SU-DHL-6 (cell line): ENCODE results near the gene PRDM12.

Experiments
- H2AFZ ChIP-seq: fragments of 200-600 bp; sonication (generic); 2 replicates; pipeline ENCODE4 v1.6.1; 2014; ENCODE audit warnings: low read depth, mild to moderate bottlenecking, moderate library complexity, mixed read lengths, antibody characterized with exemption, low read length; ENCODE audit not compliant: severe bottlenecking
- H3F3A ChIP-seq: fragments of 200-600 bp; shearing (Covaris generic); 2 replicates; pipeline ENCODE4 v1.6.0; 2016; ENCODE audit warnings: antibody characterized with exemption, mild to moderate bottlenecking; ENCODE audit not compliant: insufficient read depth
- H3K27ac ChIP-seq: fragments of 200-600 bp; sonication (generic); 2 replicates; pipeline ENCODE4 v1.5.1; 2016; ENCODE audit warnings: low read depth, mild to moderate bottlenecking, low read length, moderate library complexity, mixed read lengths
- H3K27me3 ChIP-seq: fragments of 200-600 bp; sonication (generic), shearing (Covaris generic); 2 replicates; pipeline ENCODE4 v1.6.0; 2014; ENCODE audit warnings: mild to moderate bottlenecking, low read length
- H3K36me3 ChIP-seq: fragments of 200-600 bp; sonication (generic); 2 replicates; pipeline ENCODE4 v1.6.1; 2014; ENCODE audit warnings: mild to moderate bottlenecking, low read length, mixed read lengths
- H3K4me2 ChIP-seq: fragments of 300-600, 200-600 bp; shearing (Covaris generic), sonication (generic); 2 replicates; pipeline ENCODE4 v1.6.0; 2014; ENCODE audit warnings: low read length, low read depth, mild to moderate bottlenecking; ENCODE audit not compliant: poor library complexity, severe bottlenecking
- H3K4me3 ChIP-seq: fragments of 200-600 bp; sonication (generic); 2 replicates; pipeline ENCODE4 v1.5.1; 2014; ENCODE audit warnings: antibody characterized with exemption, low read length, mild to moderate bottlenecking, mixed read lengths; ENCODE audit not compliant: insufficient read depth, poor library complexity, severe bottlenecking
- H3K79me2 ChIP-seq: fragments of 200-600 bp; sonication (generic); 2 replicates; pipeline ENCODE4 v1.6.1; 2014; ENCODE audit warnings: mild to moderate bottlenecking, low read length, moderate library complexity; ENCODE audit not compliant: insufficient read depth
- H3K9ac ChIP-seq: fragments of 200-600 bp; sonication (generic); 2 replicates; pipeline ENCODE4 v1.7.0; 2014; ENCODE audit warnings: mild to moderate bottlenecking, low read length
- H3K9me2 ChIP-seq: fragments of 200-600 bp; sonication (generic); replicated peaks from 2 replicates; pipeline ENCODE4 v1.6.1; 2014; ENCODE audit warnings: low read length; ENCODE audit not compliant: insufficient read depth
- H3K9me3 ChIP-seq: fragments of 200-600 bp; sonication (generic); 2 replicates; pipeline ENCODE4 v1.6.1; 2014; ENCODE audit warnings: low read length, mixed read lengths; ENCODE audit not compliant: insufficient read depth
- H4K20me1 ChIP-seq: fragments of 200-600 bp; sonication (generic); 2 replicates; pipeline ENCODE4 v1.6.1; 2014; ENCODE audit warnings: low read depth, mild to moderate bottlenecking, antibody characterized with exemption, low read length, moderate library complexity, mixed read lengths
- CTCF ChIP-seq: fragments of 200-600 bp; sonication (generic); IDR thresholded peaks from one replicate; pipeline ENCODE4 v1.5.1; 2017; ENCODE audit warnings: antibody characterized with exemption, mild to moderate bottlenecking, low read length, moderate library complexity; ENCODE audit not compliant: insufficient read depth, poor library complexity, severe bottlenecking
- EZH2phosphoT487 ChIP-seq: fragments of 200-600 bp; sonication (generic), shearing (Covaris generic); conservative IDR thresholded peaks from 2 replicates; pipeline ENCODE4 v1.6.1; 2018; ENCODE audit warnings: mild to moderate bottlenecking, antibody characterized with exemption, low read length, moderate library complexity, mixed read lengths

Gene PRDM12

GRCh38 chr9:130651221-130651620, 13.2 kb upstream of the PRDM12 start:
- Histone ChIP-seq H3K4me3 (no peak overlapping the region), H3K36me3 (no peaks in the 10 kb centered on the region), H3K27ac (no peak overlapping the region), H2AFZ (no peak overlapping the region), H3F3A (no peaks in the 10 kb centered on the region), H3K4me2 (no peak overlapping the region), H3K9me3 (no peaks in the 10 kb centered on the region), H3K9ac (no peak overlapping the region), H4K20me1 (no peaks in the 10 kb centered on the region), H3K79me2 (no peaks in the 10 kb centered on the region), H3K9me2 (no peaks in the 10 kb centered on the region), H3K27me3 (no peaks in the 10 kb centered on the region)
- TF ChIP-seq CTCF (no peak), EZH2phosphoT487 (no peak)

- no peaks in the 10 kb centered on the region for H3K27me3 ChIP-seq
- no peak overlapping the region for H3K27ac ChIP-seq
Observed at GRCh38 chr9:130651752-130652151, 12.6 kb upstream of the PRDM12 start.

GRCh38 chr9:130654879-130655278, 9.5 kb upstream of the PRDM12 start:
- no peaks in the 10 kb centered on the region for H3K79me2 ChIP-seq
- H3K9me3 ChIP-seq: no peaks in the 10 kb centered on the region
- H3F3A ChIP-seq: no peaks in the 10 kb centered on the region
- no peak for TF ChIP-seq CTCF
- TF ChIP-seq EZH2phosphoT487: no peak
- no peak overlapping the region for H2AFZ ChIP-seq
- H3K36me3 ChIP-seq: no peaks in the 10 kb centered on the region
- H3K4me3 ChIP-seq: no peak overlapping the region
- no peaks in the 10 kb centered on the region for H3K27me3 ChIP-seq
- no peaks in the 10 kb centered on the region for H3K9me2 ChIP-seq
- H3K4me2 ChIP-seq: no peak overlapping the region
- H3K9ac ChIP-seq: no peak overlapping the region
- no peak overlapping the region for H3K27ac ChIP-seq
- H4K20me1 ChIP-seq: no peaks in the 10 kb centered on the region

More at GRCh38 chr9:130651752-130652151, 12.6 kb upstream of the PRDM12 start:
- H3F3A ChIP-seq: no peaks in the 10 kb centered on the region
- no peak overlapping the region for H3K4me3 ChIP-seq
- no peak overlapping the region for H3K4me2 ChIP-seq
- H3K9me3 ChIP-seq: no peaks in the 10 kb centered on the region
- no peaks in the 10 kb centered on the region for H3K79me2 ChIP-seq
- H3K9ac ChIP-seq: no peak overlapping the region
- no peaks in the 10 kb centered on the region for H4K20me1 ChIP-seq
- no peak for TF ChIP-seq CTCF
- no peak for TF ChIP-seq EZH2phosphoT487
- H3K36me3 ChIP-seq: no peaks in the 10 kb centered on the region
- H3K9me2 ChIP-seq: no peaks in the 10 kb centered on the region
- no peak overlapping the region for H2AFZ ChIP-seq
